ENCODE results near the gene RXRA. TPM values are rescaled to one million over a fixed set of nuclear protein-coding genes. Genes with fewer than 3 reads are reported as not detected.
A peak's percentile ranks its signal among the peaks of the same experiment; 100 is the strongest.

Gene RXRA
- total RNA-seq, 1 donor from 2014 or later, result 33.4 TPM

GRCh38 chr9:134278974-134279640 is 47.1 kb upstream of the RXRA start:
- Mint-ChIP-seq H3K27me3 (ENCODE audit: low read depth, unreplicated experiment) (peaks cover 23% of the 10 kb centered on the region), H3K4me3 (ENCODE audit: unreplicated experiment) (no peak overlapping the region), H3K27ac (ENCODE audit: unreplicated experiment) (no peak overlapping the region), H3K9me3 (ENCODE audit: unreplicated experiment) (no peaks in the 10 kb centered on the region), H3K4me1 (ENCODE audit: low read depth, unreplicated experiment) (no peaks in the 10 kb centered on the region), H3K36me3 (ENCODE audit: low read depth, unreplicated experiment) (no peaks in the 10 kb centered on the region)
- no peak overlapping the region for H3K4me3 ChIP-seq (ENCODE audit: insufficient read depth, low read depth, low read length)
- H3K4me1 ChIP-seq (ENCODE audit: insufficient read depth, low read length), result no peaks in the 10 kb centered on the region
- peaks cover 3% of the 10 kb centered on the region for H3K9me3 ChIP-seq (ENCODE audit: insufficient read depth, low read depth, low read length)
- H3K27me3 ChIP-seq (ENCODE audit: insufficient read depth, low read length), result peaks cover 26% of the 10 kb centered on the region
- no peaks in the 10 kb centered on the region for H4K20me1 ChIP-seq (ENCODE audit: insufficient read depth, low read length)
- DNase-seq (ENCODE audit: low read depth) (no peak), FAIRE-seq (no peak)
- H3K79me2 ChIP-seq (ENCODE audit: insufficient read depth, low read length), result no peaks in the 10 kb centered on the region
- no peak overlapping the region for H3K4me2 ChIP-seq (ENCODE audit: low read length)
- no peak overlapping the region for H3K27ac ChIP-seq (ENCODE audit: low read depth, low read length)
- H2AFZ ChIP-seq (ENCODE audit: low read depth, low read length), result no peak overlapping the region
- no peak overlapping the region for H3K9ac ChIP-seq (ENCODE audit: low read length)
- H3K36me3 ChIP-seq (ENCODE audit: insufficient read depth, low read length), result no peaks in the 10 kb centered on the region
- no peak for TF ChIP-seq EZH2 (IDR thresholded peaks at IDR 0.05; ENCODE audit: insufficient read depth, low read length)
- TF ChIP-seq, protein P1, sequence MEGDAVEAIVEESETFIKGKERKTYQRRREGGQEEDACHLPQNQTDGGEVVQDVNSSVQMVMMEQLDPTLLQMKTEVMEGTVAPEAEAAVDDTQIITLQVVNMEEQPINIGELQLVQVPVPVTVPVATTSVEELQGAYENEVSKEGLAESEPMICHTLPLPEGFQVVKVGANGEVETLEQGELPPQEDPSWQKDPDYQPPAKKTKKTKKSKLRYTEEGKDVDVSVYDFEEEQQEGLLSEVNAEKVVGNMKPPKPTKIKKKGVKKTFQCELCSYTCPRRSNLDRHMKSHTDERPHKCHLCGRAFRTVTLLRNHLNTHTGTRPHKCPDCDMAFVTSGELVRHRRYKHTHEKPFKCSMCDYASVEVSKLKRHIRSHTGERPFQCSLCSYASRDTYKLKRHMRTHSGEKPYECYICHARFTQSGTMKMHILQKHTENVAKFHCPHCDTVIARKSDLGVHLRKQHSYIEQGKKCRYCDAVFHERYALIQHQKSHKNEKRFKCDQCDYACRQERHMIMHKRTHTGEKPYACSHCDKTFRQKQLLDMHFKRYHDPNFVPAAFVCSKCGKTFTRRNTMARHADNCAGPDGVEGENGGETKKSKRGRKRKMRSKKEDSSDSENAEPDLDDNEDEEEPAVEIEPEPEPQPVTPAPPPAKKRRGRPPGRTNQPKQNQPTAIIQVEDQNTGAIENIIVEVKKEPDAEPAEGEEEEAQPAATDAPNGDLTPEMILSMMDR (IDR thresholded peaks at IDR 0.05; ENCODE audit: insufficient read depth, low read depth, low read length), result no peak

- Mint-ChIP-seq H3K4me1 (ENCODE audit: low read depth, unreplicated experiment) (no peaks in the 10 kb centered on the region), H3K27ac (ENCODE audit: unreplicated experiment) (no peak overlapping the region), H3K36me3 (ENCODE audit: low read depth, unreplicated experiment) (no peaks in the 10 kb centered on the region), H3K4me3 (ENCODE audit: unreplicated experiment) (no peak overlapping the region), H3K27me3 (ENCODE audit: low read depth, unreplicated experiment) (peaks cover 19% of the 10 kb centered on the region), H3K9me3 (ENCODE audit: unreplicated experiment) (no peaks in the 10 kb centered on the region)
- no peaks in the 10 kb centered on the region for H3K4me1 ChIP-seq (ENCODE audit: insufficient read depth, low read length)
- H2AFZ ChIP-seq (ENCODE audit: low read depth, low read length), result no peak overlapping the region
- H3K27me3 ChIP-seq (ENCODE audit: insufficient read depth, low read length), result peaks cover 25% of the 10 kb centered on the region
- peaks cover 3% of the 10 kb centered on the region for H3K9me3 ChIP-seq (ENCODE audit: insufficient read depth, low read depth, low read length)
- H3K9ac ChIP-seq (ENCODE audit: low read length), result no peak overlapping the region
- H4K20me1 ChIP-seq (ENCODE audit: insufficient read depth, low read length), result no peaks in the 10 kb centered on the region
- no peaks in the 10 kb centered on the region for H3K79me2 ChIP-seq (ENCODE audit: insufficient read depth, low read length)
- no peaks in the 10 kb centered on the region for H3K36me3 ChIP-seq (ENCODE audit: insufficient read depth, low read length)
- DNase-seq (ENCODE audit: low read depth), result no peak
- H3K27ac ChIP-seq (ENCODE audit: low read depth, low read length), result no peak overlapping the region
- H3K4me2 ChIP-seq (ENCODE audit: low read length), result no peak overlapping the region
- H3K4me3 ChIP-seq (ENCODE audit: insufficient read depth, low read depth, low read length), result no peak overlapping the region
- TF ChIP-seq, protein P1 (IDR thresholded peaks at IDR 0.05; ENCODE audit: insufficient read depth, low read depth, low read length), result no peak
- no peak for TF ChIP-seq EZH2 (IDR thresholded peaks at IDR 0.05; ENCODE audit: insufficient read depth, low read length)
- FAIRE-seq, result no peak
Observed at GRCh38 chr9:134282138-134282650, 44.1 kb upstream of the RXRA start.

DNA sequence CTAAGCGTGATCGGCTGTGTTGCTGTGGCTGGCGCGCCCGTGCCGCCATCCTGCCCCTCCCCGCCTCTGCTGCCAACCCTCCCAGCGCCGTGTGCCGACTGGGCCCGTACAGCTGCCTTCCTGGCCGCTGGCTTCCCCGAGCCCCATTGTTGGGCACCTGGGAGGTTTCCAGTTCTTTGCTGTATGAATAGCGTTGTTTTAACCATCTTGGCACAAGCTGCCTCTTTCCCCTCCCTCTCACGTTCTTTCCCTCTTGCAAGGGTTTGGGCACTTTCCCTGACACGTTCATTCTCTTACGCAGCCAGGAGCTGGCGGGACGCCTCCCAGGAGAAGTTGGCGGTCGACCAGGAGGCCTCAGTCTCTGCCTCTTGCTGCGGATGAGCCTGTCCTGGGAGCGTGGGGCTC is 43.1 kb upstream of the RXRA start:
- FAIRE-seq, result no peak
- no peak overlapping the region for H3K4me3 ChIP-seq (ENCODE audit: insufficient read depth, low read depth, low read length)

More for the DNA sequence above, 43.1 kb upstream of the RXRA start:
- no peaks in the 10 kb centered on the region for H3K4me1 ChIP-seq (ENCODE audit: insufficient read depth, low read length)
- no peaks in the 10 kb centered on the region for H4K20me1 ChIP-seq (ENCODE audit: insufficient read depth, low read length)
- no peaks in the 10 kb centered on the region for H3K79me2 ChIP-seq (ENCODE audit: insufficient read depth, low read length)
- peaks cover 25% of the 10 kb centered on the region for H3K27me3 ChIP-seq (ENCODE audit: insufficient read depth, low read length)
- TF ChIP-seq, protein P1 (IDR thresholded peaks at IDR 0.05; ENCODE audit: insufficient read depth, low read depth, low read length), result no peak
- TF ChIP-seq EZH2 (IDR thresholded peaks at IDR 0.05; ENCODE audit: insufficient read depth, low read length), result no peak
- Mint-ChIP-seq H3K36me3 (ENCODE audit: low read depth, unreplicated experiment) (no peaks in the 10 kb centered on the region), H3K27me3 (ENCODE audit: low read depth, unreplicated experiment) (peaks cover 19% of the 10 kb centered on the region), H3K27ac (ENCODE audit: unreplicated experiment) (no peak overlapping the region), H3K9me3 (ENCODE audit: unreplicated experiment) (no peaks in the 10 kb centered on the region), H3K4me3 (ENCODE audit: unreplicated experiment) (no peak overlapping the region), H3K4me1 (ENCODE audit: low read depth, unreplicated experiment) (no peaks in the 10 kb centered on the region)
- H3K4me2 ChIP-seq (ENCODE audit: low read length), result peak overlapping the region; percentile 15
- H3K9ac ChIP-seq (ENCODE audit: low read length), result no peak overlapping the region
- no peaks in the 10 kb centered on the region for H3K36me3 ChIP-seq (ENCODE audit: insufficient read depth, low read length)
- peak; percentile 64 for DNase-seq (ENCODE audit: low read depth)
- H3K9me3 ChIP-seq (ENCODE audit: insufficient read depth, low read depth, low read length), result peaks cover 3% of the 10 kb centered on the region
- H2AFZ ChIP-seq (ENCODE audit: low read depth, low read length), result peak overlapping the region; percentile 60
- no peak overlapping the region for H3K27ac ChIP-seq (ENCODE audit: low read depth, low read length)

Data from astrocyte (in vitro differentiated cells and primary cell).